GM12878 (cell line): Measurements from ENCODE around the gene MS4A2. TPM values are rescaled to one million over a fixed set of nuclear protein-coding genes. Genes with fewer than 3 reads are reported as not detected.

Experiments
- ATAC-seq: fragments of 200-7000 bp; cut with Tn5 transposase; 3 replicates; pipeline ENCODE4 v1.9.1; 2020; ENCODE audit warnings: mild to moderate bottlenecking, moderate library complexity
- BruUV-seq: library from RNA; stranded (reverse); fragments of 400-500 nt; replicated peaks from 2 replicates; lab custom pipeline; 2021; lab: Mats Ljungman, UMichigan
- CTCF ChIA-PET: fragments of 300-600 bp; sonication (Branson Sonifier 250); formaldehyde crosslinking; extraction: SDS; loops from one replicate; lab custom pipeline; 2021; ENCODE audit warnings: inconsistent platforms; lab: Yijun Ruan, JAX
- POLR2A ChIA-PET: fragments of 350-600 bp; formaldehyde crosslinking; extraction: SDS; loops from one replicate; lab custom pipeline; 2021; ENCODE audit warnings: inconsistent platforms; lab: Charles Lee
- RAD21 ChIA-PET: fragments of 300-600 bp; sonication (Branson Sonifier 250); formaldehyde crosslinking; loops from one replicate; lab custom pipeline; 2023; ENCODE audit warnings: antibody characterized with exemption; ENCODE audit not compliant: unreplicated experiment; lab: Charles Lee
- SMC1A ChIA-PET: fragments of 300-600 bp; sonication (Branson Sonifier 250); formaldehyde crosslinking; loops from one replicate; lab custom pipeline; 2023; ENCODE audit not compliant: unreplicated experiment, uncharacterized antibody; lab: Charles Lee
- DNase-seq: peaks from one replicate; pipeline ENCODE4 v3.0.0-alpha.2; 2011; ENCODE audit warnings: low read depth, low spot score
- FAIRE-seq: peaks from 3 replicates; lab custom pipeline; 2011; peaks lifted over from hg19 to GRCh38; lab: Jason Lieb, UNC
- H2AFZ ChIP-seq: 2 replicates; pipeline ENCODE4 v1.6.0; 2011; ENCODE audit warnings: low read depth, low read length, control low read depth; ENCODE audit not compliant: control insufficient read depth
- H3K27ac ChIP-seq: 2 replicates; pipeline ENCODE4 v1.5.1; 2011; ENCODE audit warnings: control low read depth; ENCODE audit not compliant: control insufficient read depth, insufficient read depth
- H3K27me3 ChIP-seq, 2 experiments: replicated peaks in 1 of 2; 2 replicates each; pipeline versions ENCODE4 v1.6.0 to v1.6.1; 2011; ENCODE audit warnings: low read length in 1 of 2; ENCODE audit not compliant: control insufficient read depth in 2 of 2, insufficient read depth in 2 of 2
- H3K36me3 ChIP-seq, 2 experiments: 2 replicates each; pipeline ENCODE4 v1.5.1; 2011; ENCODE audit warnings: low read length in 1 of 2; ENCODE audit not compliant: control insufficient read depth in 2 of 2, insufficient read depth in 2 of 2
- H3K4me1 ChIP-seq: 2 replicates; pipeline ENCODE4 v1.6.1; 2011; ENCODE audit warnings: mild to moderate bottlenecking, low read length, moderate library complexity, mixed read lengths; ENCODE audit not compliant: control insufficient read depth, insufficient read depth
- H3K4me2 ChIP-seq: 2 replicates; pipeline ENCODE4 v1.6.0; 2011; ENCODE audit warnings: control low read depth; ENCODE audit not compliant: control insufficient read depth, insufficient read depth
- H3K4me3 ChIP-seq: fragments of 200-600 bp; sonication (generic); 2 replicates; pipeline ENCODE4 v1.5.1; 2016
- H3K79me2 ChIP-seq: 2 replicates; pipeline ENCODE4 v1.6.0; 2011; ENCODE audit warnings: low read length; ENCODE audit not compliant: control insufficient read depth, insufficient read depth
- H3K9ac ChIP-seq: 2 replicates; pipeline ENCODE4 v1.8.0; 2011; ENCODE audit warnings: low read length, control low read depth, mixed read lengths; ENCODE audit not compliant: control insufficient read depth, insufficient read depth
- H3K9me3 ChIP-seq: replicated peaks from 3 replicates; pipeline ENCODE4 v1.5.1; 2011; ENCODE audit warnings: mild to moderate bottlenecking, low read length; ENCODE audit not compliant: control insufficient read depth, insufficient read depth
- H4K20me1 ChIP-seq: 2 replicates; pipeline ENCODE4 v1.6.0; 2011; ENCODE audit not compliant: control insufficient read depth, insufficient read depth
- BCLAF1 ChIP-seq: fragments of 450-650 bp; IDR thresholded peaks from 2 replicates; pipeline ENCODE4 v1.6.1; 2017; ENCODE audit warnings: antibody characterized with exemption, mild to moderate bottlenecking, moderate library complexity
- CBFB ChIP-seq: IDR thresholded peaks from 2 replicates; pipeline ENCODE4 v1.6.1; 2016; ENCODE audit warnings: antibody characterized with exemption, low read depth
- ESRRA ChIP-seq: IDR thresholded peaks from 2 replicates; pipeline ENCODE4 v1.6.1; 2012; ENCODE audit warnings: mild to moderate bottlenecking, low read length, improper control_type of control experiment
- IRF4 ChIP-seq: IDR thresholded peaks from 2 replicates; pipeline ENCODE4 v1.6.1; 2011; ENCODE audit warnings: low read depth, low read length
- NFYA ChIP-seq: IDR thresholded peaks from 2 replicates; pipeline ENCODE4 v1.6.1; 2011; ENCODE audit warnings: low read depth, mild to moderate bottlenecking, low read length, improper control_type of control experiment, borderline replicate concordance
- PKNOX1 ChIP-seq: fragments of 450-650 bp; IDR thresholded peaks from 2 replicates; pipeline ENCODE4 v1.6.1; 2016; ENCODE audit warnings: mild to moderate bottlenecking
- SKIL ChIP-seq: fragments of 450-650 bp; IDR thresholded peaks from 2 replicates; pipeline ENCODE4 v1.6.1; 2017; ENCODE audit warnings: mild to moderate bottlenecking, low read depth, inconsistent platforms; ENCODE audit not compliant: poor library complexity, severe bottlenecking
- SMARCA5 ChIP-seq: fragments of 450-650 bp; IDR thresholded peaks from 2 replicates; pipeline ENCODE4 v1.6.1; 2017; ENCODE audit warnings: mild to moderate bottlenecking
- TAF1 ChIP-seq: IDR thresholded peaks from 2 replicates; pipeline ENCODE4 v1.6.1; 2011; ENCODE audit warnings: mild to moderate bottlenecking, low read depth, low read length, borderline replicate concordance
- ZNF217 ChIP-seq: fragments of 450-650 bp; IDR thresholded peaks from 2 replicates; pipeline ENCODE4 v1.6.1; 2017; ENCODE audit warnings: antibody characterized with exemption, mild to moderate bottlenecking
- WGBS: methylation state at CpG from one replicate; pipeline ENCODE4 v1.1.6; 2016; ENCODE audit warnings: low lambda C conversion rate; ENCODE audit not compliant: insufficient replicate concordance, insufficient coverage; ENCODE audit errors: missing lambda C conversion rate; 5-methylcytosine and 5-hydroxymethylcytosine counted together
- in situ Hi-C: fragments of 300-500 bp; cut with MboI; formaldehyde crosslinking; loops from 9 replicates; pipeline ENCODE4 v1.14.3; 2018; ENCODE audit warnings: mixed read lengths
- intact Hi-C: fragments of 100-400 bp; cut with micrococcal nuclease; formaldehyde crosslinking; loops from one replicate; pipeline ENCODE4 v1.14.2; 2022; ENCODE audit not compliant: unreplicated experiment
- polyA plus RNA-seq, 11 experiments: library from polyadenylated mRNA; depleted of rRNA in 4 of 11; unstranded in 6 of 11; stranded (reverse) in 5 of 11; fragments of >200 nt; fragmentation: Nextera tagmentation in 4 of 11; fragmentation: Illumina TruSeq in 1 of 11; extraction: Ambion mirVana in 4 of 11; extraction: Trizol in 1 of 11; gene quantifications; 1 replicate in 1 of 11; 2 replicates in 10 of 11; pipeline versions ENCODE4 v1.2.1 to v1.2.3, GENCODE V29; 2011 to 2016; ENCODE audit warnings: inconsistent platforms in 2 of 11, missing spikeins in 2 of 11, low read depth in 1 of 11
- total RNA-seq, 4 experiments: library from RNA; depleted of rRNA in 3 of 4; stranded (reverse); fragments of >200 nt in 3 of 4; fragmentation: Illumina TruSeq in 1 of 4; extraction: Trizol in 1 of 4; gene quantifications; 2 replicates each; pipeline versions ENCODE4 v1.2.1 to v1.2.3, GENCODE V29; 2013 to 2021

MS4A2 gene
- total and polyA plus RNA-seq, 10 of the 15 experiments (the other 5 are each of a cell fraction or from before 2014, with no cell fraction given): not detected

- ATAC-seq: no peak
- H3K36me3 ChIP-seq: no peaks in the 10 kb centered on the region
- no peak overlapping the region for H3K4me3 ChIP-seq
- no peak for TF ChIP-seq BCLAF1
- TF ChIP-seq IRF4: no peak
- no peak for TF ChIP-seq TAF1
- no peak for TF ChIP-seq CBFB
- TF ChIP-seq NFYA: no peak
- TF ChIP-seq PKNOX1: no peak
- TF ChIP-seq ESRRA: no peak
- no peak for TF ChIP-seq SMARCA5
- TF ChIP-seq ZNF217: no peak
- TF ChIP-seq SKIL: no peak
- H3K9me3 ChIP-seq: no peaks in the 10 kb centered on the region
- no peak overlapping the region for H3K4me2 ChIP-seq
- no peaks in the 10 kb centered on the region for H4K20me1 ChIP-seq
- intact Hi-C loops (no loop called here), in situ Hi-C loops (no loop called here)
- H3K79me2 ChIP-seq: no peaks in the 10 kb centered on the region
- DNase-seq: no peak
- no TSS peak for BruUV-seq
- H2AFZ ChIP-seq: no peak overlapping the region
- no peak overlapping the region for H3K27ac ChIP-seq
- no peaks in the 10 kb centered on the region; a peak in 1 of 4 replicates for H3K27me3 ChIP-seq
- no peak overlapping the region for H3K9ac ChIP-seq
- no peaks in the 10 kb centered on the region for H3K4me1 ChIP-seq
- WGBS: 0% methylated on average over 2 of the region's 2 CpGs
- ChIA-PET CTCF (no interaction called here), SMC1A (no interaction called here), POLR2A (no interaction called here), RAD21 (no interaction called here)
- FAIRE-seq: no peak
Observed at GRCh38 chr11:60111793-60112192, 23.3 kb downstream of the MS4A2 start.
